ENCODE data around the gene LIPM.

LIPM gene

GRCh38 chr10:88804083-88804812 is 1.7 kb downstream of the LIPM start:
- DNase-seq = no peak

GRCh38 chr10:88805361-88805760 is 2.8 kb downstream of the LIPM start:
- Mint-ChIP-seq H3K27ac (no peak overlapping the region), H3K9me3 (no peaks in the 10 kb centered on the region), H3K4me3 (no peak overlapping the region), H3K36me3 (ENCODE audit: low read depth) (no peaks in the 10 kb centered on the region), H3K4me1 (no peaks in the 10 kb centered on the region), H3K27me3 (ENCODE audit: low read depth, poor library complexity) (peaks cover 3% of the 10 kb centered on the region)
- no peak for TF ChIP-seq CTCF (IDR thresholded peaks at IDR 0.05)
- DNase-seq = no peak

More at GRCh38 chr10:88804083-88804812, 1.7 kb downstream of the LIPM start:
- Mint-ChIP-seq H3K4me1 (no peaks in the 10 kb centered on the region), H3K4me3 (no peak overlapping the region), H3K9me3 (no peaks in the 10 kb centered on the region), H3K27me3 (ENCODE audit: low read depth, poor library complexity) (peaks cover 3% of the 10 kb centered on the region), H3K27ac (no peak overlapping the region), H3K36me3 (ENCODE audit: low read depth) (no peaks in the 10 kb centered on the region)
- TF ChIP-seq CTCF (IDR thresholded peaks at IDR 0.05) = no peak

- Mint-ChIP-seq H3K4me3 (no peak overlapping the region), H3K27me3 (ENCODE audit: low read depth, poor library complexity) (peaks cover 3% of the 10 kb centered on the region), H3K27ac (no peak overlapping the region), H3K4me1 (no peaks in the 10 kb centered on the region), H3K36me3 (ENCODE audit: low read depth) (no peaks in the 10 kb centered on the region), H3K9me3 (no peaks in the 10 kb centered on the region)
- DNase-seq = no peak
- TF ChIP-seq CTCF (IDR thresholded peaks at IDR 0.05) = no peak
These were observed 3.4 kb downstream of the LIPM start for GRCh38 chr10:88805924-88806323.

- Mint-ChIP-seq H3K36me3 (ENCODE audit: low read depth) (no peaks in the 10 kb centered on the region), H3K9me3 (no peaks in the 10 kb centered on the region), H3K27ac (no peak overlapping the region), H3K27me3 (ENCODE audit: low read depth, poor library complexity) (peaks cover 3% of the 10 kb centered on the region), H3K4me1 (no peaks in the 10 kb centered on the region), H3K4me3 (no peak overlapping the region)
- DNase-seq = no peak
- no peak for TF ChIP-seq CTCF (IDR thresholded peaks at IDR 0.05)
These were observed 7.1 kb downstream of the LIPM start for GRCh38 chr10:88809621-88810020.

GRCh38 chr10:88810196-88810961 is 7.8 kb downstream of the LIPM start:
- H3K4me1 Mint-ChIP-seq = no peaks in the 10 kb centered on the region
- no peaks in the 10 kb centered on the region for H3K36me3 Mint-ChIP-seq (ENCODE audit: low read depth)
- H3K27ac Mint-ChIP-seq = no peak overlapping the region
- DNase-seq = peak; percentile 22
- no peaks in the 10 kb centered on the region for H3K9me3 Mint-ChIP-seq
- H3K4me3 Mint-ChIP-seq = no peak overlapping the region
- TF ChIP-seq CTCF (IDR thresholded peaks at IDR 0.05) = peak; percentile 63
- peaks cover 4% of the 10 kb centered on the region for H3K27me3 Mint-ChIP-seq (ENCODE audit: low read depth, poor library complexity)

All from nephron progenitor cell (in vitro differentiated cells).